GM23248 (cell line): ENCODE measurements around the gene UNC5C. TPM values are rescaled to one million over a fixed set of nuclear protein-coding genes. Genes with fewer than 3 reads are reported as not detected.

Experiments
- DNase-seq: peaks from one replicate; pipeline ENCODE4 v3.0.0-alpha.2; 2015
- H2AFZ ChIP-seq: fragments of 200-600 bp; sonication (generic); 2 replicates; pipeline ENCODE4 v1.6.1; 2016; ENCODE audit warnings: antibody characterized with exemption
- H3F3A ChIP-seq: fragments of 200-600 bp; sonication (generic); 2 replicates; pipeline ENCODE4 v1.6.1; 2016; ENCODE audit warnings: mild to moderate bottlenecking, antibody characterized with exemption, mixed run types; ENCODE audit not compliant: insufficient read depth
- H3K27ac ChIP-seq: fragments of 200-600 bp; sonication (generic); 2 replicates; pipeline ENCODE4 v1.5.1; 2016; ENCODE audit warnings: mild to moderate bottlenecking
- H3K27me3 ChIP-seq: fragments of 200-600 bp; sonication (generic); replicated peaks from 2 replicates; pipeline ENCODE4 v1.6.1; 2016; ENCODE audit warnings: mild to moderate bottlenecking; ENCODE audit not compliant: insufficient read depth
- H3K36me3 ChIP-seq: fragments of 200-600 bp; sonication (generic); 2 replicates; pipeline ENCODE4 v1.6.1; 2016; ENCODE audit warnings: low read depth, mild to moderate bottlenecking
- H3K4me1 ChIP-seq: fragments of 200-600 bp; sonication (generic); 2 replicates; pipeline ENCODE4 v1.6.1; 2016; ENCODE audit warnings: mild to moderate bottlenecking; ENCODE audit not compliant: insufficient read depth
- H3K4me2 ChIP-seq: fragments of 200-600 bp; sonication (generic); one replicate; pipeline ENCODE4 v1.6.1; 2016; ENCODE audit warnings: mild to moderate bottlenecking; ENCODE audit not compliant: unreplicated experiment
- H3K4me3 ChIP-seq: fragments of 200-600 bp; sonication (generic); 2 replicates; pipeline ENCODE4 v1.5.1; 2016; ENCODE audit warnings: mild to moderate bottlenecking
- H3K79me2 ChIP-seq: fragments of 200-600 bp; sonication (generic); 2 replicates; pipeline ENCODE4 v1.6.1; 2016; ENCODE audit warnings: mild to moderate bottlenecking; ENCODE audit not compliant: insufficient read depth
- H3K9ac ChIP-seq: fragments of 200-600 bp; sonication (generic); 2 replicates; pipeline ENCODE4 v1.6.1; 2016; ENCODE audit warnings: mild to moderate bottlenecking
- H3K9me2 ChIP-seq: fragments of 200-600 bp; sonication (generic); 2 replicates; pipeline ENCODE4 v1.6.1; 2016; ENCODE audit warnings: mixed run types, mild to moderate bottlenecking, moderate library complexity; ENCODE audit not compliant: insufficient read depth
- H3K9me3 ChIP-seq: fragments of 200-600 bp; sonication (generic); one replicate; pipeline ENCODE4 v1.6.1; 2017; ENCODE audit warnings: low read depth
- H4K20me1 ChIP-seq: fragments of 200-600 bp; sonication (generic); 2 replicates; pipeline ENCODE4 v1.6.0; 2016; ENCODE audit not compliant: insufficient read depth
- EZH2 ChIP-seq: fragments of 200-600 bp; sonication (generic); IDR thresholded peaks from 2 replicates; pipeline ENCODE4 v1.6.1; 2018; ENCODE audit warnings: antibody characterized with exemption, mild to moderate bottlenecking; ENCODE audit not compliant: insufficient read depth, poor library complexity, severe bottlenecking
- EZH2phosphoT487 ChIP-seq: fragments of 200-600 bp; sonication (generic); IDR thresholded peaks from 2 replicates; pipeline ENCODE4 v1.6.1; 2018; ENCODE audit warnings: antibody characterized with exemption, moderate library complexity, mild to moderate bottlenecking, low read depth; ENCODE audit not compliant: insufficient read depth
- WGBS, 2 experiments: methylation state at CpG; one replicate each; pipeline ENCODE4 v1.1.6; 2015 to 2017; ENCODE audit warnings: low lambda C conversion rate in 2 of 2, low coverage in 1 of 2; ENCODE audit errors: missing lambda C conversion rate in 2 of 2; 5-methylcytosine and 5-hydroxymethylcytosine counted together
- in situ Hi-C: fragments of 300-500 bp; cut with MboI; formaldehyde crosslinking; loops from 2 replicates; pipeline ENCODE4 v1.15.0; 2020
- polyA plus RNA-seq: library from polyadenylated mRNA; unstranded; fragments of >200 nt; fragmentation: Nextera tagmentation; extraction: Ambion mirVana; gene quantifications from 2 replicates; pipeline ENCODE4 v1.2.1, GENCODE V29; 2016
- total RNA-seq: library from RNA; depleted of rRNA; stranded (reverse); fragments of >200 nt; shearing (Covaris generic); gene quantifications from 2 replicates; pipeline ENCODE4 v1.2.3, GENCODE V29; 2014

The UNC5C gene
- total and polyA plus RNA-seq, 2 experiments from 2014 or later: not detected

DNA sequence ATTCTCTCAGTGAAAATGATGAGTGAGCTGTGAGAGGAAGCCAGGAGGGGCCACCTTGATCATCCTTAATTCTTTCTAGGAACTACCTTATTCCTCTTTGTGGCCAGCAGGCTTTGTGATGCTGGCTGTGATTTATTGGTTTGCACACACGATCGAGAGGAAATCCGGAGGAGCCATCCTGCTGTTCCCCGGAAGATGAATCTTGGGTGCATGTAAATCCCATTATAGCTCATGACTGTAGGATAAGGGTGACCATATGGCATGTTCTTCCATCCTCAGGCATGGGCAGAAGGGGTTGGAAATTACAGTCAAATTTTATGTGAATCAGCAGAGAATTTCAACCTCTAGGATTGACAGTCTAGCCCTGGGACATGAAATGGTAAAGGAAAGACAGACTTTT is 254.5 kb downstream of the UNC5C start:
- Histone ChIP-seq H3K9ac (no peak overlapping the region), H3K4me1 (no peaks in the 10 kb centered on the region), H2AFZ (no peak overlapping the region), H3K9me3 (no peaks in the 10 kb centered on the region), H3K36me3 (no peaks in the 10 kb centered on the region), H4K20me1 (no peaks in the 10 kb centered on the region), H3F3A (no peaks in the 10 kb centered on the region), H3K79me2 (no peaks in the 10 kb centered on the region), H3K4me3 (no peak overlapping the region), H3K27me3 (no peaks in the 10 kb centered on the region), H3K4me2 (no peak overlapping the region), H3K27ac (no peak overlapping the region), H3K9me2 (no peaks in the 10 kb centered on the region)
- no peak for DNase-seq
- WGBS, 2 experiments: 59 to 73% methylated on average over 4 of the region's 4 CpGs
- in situ Hi-C loops: no loop called here
- TF ChIP-seq EZH2 (no peak), EZH2phosphoT487 (no peak)

- H2AFZ ChIP-seq: no peak overlapping the region
- no peaks in the 10 kb centered on the region for H3K4me1 ChIP-seq
- no peaks in the 10 kb centered on the region for H3K9me2 ChIP-seq
- in situ Hi-C loops: no loop called here
- H3K79me2 ChIP-seq: no peaks in the 10 kb centered on the region
- no peak overlapping the region for H3K27ac ChIP-seq
- no peak for DNase-seq
- H3F3A ChIP-seq: no peaks in the 10 kb centered on the region
- H3K4me2 ChIP-seq: no peak overlapping the region
- no peak overlapping the region for H3K4me3 ChIP-seq
- H3K27me3 ChIP-seq: no peaks in the 10 kb centered on the region
- 22 to 54% methylated on average over 1 of the region's 1 CpG for WGBS, 2 experiments
- H4K20me1 ChIP-seq: no peaks in the 10 kb centered on the region
- H3K36me3 ChIP-seq: no peaks in the 10 kb centered on the region
- H3K9ac ChIP-seq: no peak overlapping the region
- no peaks in the 10 kb centered on the region for H3K9me3 ChIP-seq
- TF ChIP-seq EZH2phosphoT487 (no peak), EZH2 (no peak)
Observed at GRCh38 chr4:95293014-95293413, 255.8 kb downstream of the UNC5C start.

DNA sequence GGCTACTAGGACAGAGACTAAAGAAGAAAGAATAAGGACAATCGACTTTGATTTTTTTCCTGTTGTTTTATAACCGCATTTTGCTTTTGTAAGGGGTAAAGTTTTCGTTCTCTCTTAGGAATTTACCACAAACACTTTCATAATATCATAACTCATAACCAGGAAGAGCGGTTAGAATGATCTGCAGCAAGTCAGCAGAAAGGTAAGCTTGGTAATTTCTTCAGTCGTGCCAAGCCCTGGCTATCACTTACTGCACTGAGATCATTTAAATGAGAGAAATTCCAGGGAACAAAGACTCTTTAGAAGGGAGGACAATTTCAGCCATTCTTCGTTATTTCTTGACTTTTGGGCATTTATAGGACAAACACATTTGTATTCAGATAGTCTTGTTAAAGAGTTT is 258.1 kb downstream of the UNC5C start:
- H3K27me3 ChIP-seq: no peaks in the 10 kb centered on the region
- TF ChIP-seq EZH2phosphoT487: no peak
- TF ChIP-seq EZH2: no peak
- no peak for DNase-seq
- no peak overlapping the region for H3K4me2 ChIP-seq
- no peaks in the 10 kb centered on the region for H3F3A ChIP-seq
- WGBS, 2 experiments: 34 to 41% methylated on average over 6 of the region's 6 CpGs
- H3K79me2 ChIP-seq: no peaks in the 10 kb centered on the region
- no peaks in the 10 kb centered on the region for H3K36me3 ChIP-seq
- in situ Hi-C loops: no loop called here
- no peaks in the 10 kb centered on the region for H3K9me2 ChIP-seq
- H3K4me1 ChIP-seq: no peaks in the 10 kb centered on the region
- no peak overlapping the region for H2AFZ ChIP-seq
- H3K27ac ChIP-seq: no peak overlapping the region
- no peak overlapping the region for H3K4me3 ChIP-seq
- H3K9ac ChIP-seq: no peak overlapping the region
- H4K20me1 ChIP-seq: no peaks in the 10 kb centered on the region
- no peaks in the 10 kb centered on the region for H3K9me3 ChIP-seq

DNA sequence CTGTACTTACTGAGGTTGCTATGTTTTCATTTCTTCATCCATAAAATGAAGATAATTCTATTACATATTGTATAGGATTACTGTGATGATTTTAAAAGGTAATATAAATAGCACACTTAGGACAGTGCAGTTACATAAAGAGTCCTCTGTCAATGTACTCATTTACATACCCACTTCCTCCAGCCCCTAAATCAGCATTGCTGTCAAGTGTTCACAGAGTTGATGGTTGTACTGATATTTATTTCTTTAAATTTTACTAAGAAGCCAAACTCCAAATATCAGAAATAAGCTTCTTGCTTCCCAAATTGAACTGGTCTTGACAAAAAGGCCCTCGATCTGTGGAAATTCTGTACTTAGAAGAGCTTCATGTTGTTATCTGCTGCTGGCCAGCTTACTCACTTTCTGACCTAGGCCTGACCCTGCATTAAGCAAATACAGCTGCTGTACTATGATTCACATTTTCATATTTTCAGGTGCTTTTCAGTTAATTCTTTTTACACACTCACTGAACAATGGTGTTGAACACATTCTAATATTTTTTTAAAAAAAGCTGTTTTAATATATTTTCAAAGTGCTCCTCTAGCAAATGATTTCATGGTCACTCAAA is 259.6 kb downstream of the UNC5C start:
- TF ChIP-seq EZH2 (no peak), EZH2phosphoT487 (no peak)
- no peak for DNase-seq
- H3K36me3 ChIP-seq: no peaks in the 10 kb centered on the region
- no peaks in the 10 kb centered on the region for H3F3A ChIP-seq
- H3K79me2 ChIP-seq: no peaks in the 10 kb centered on the region
- H3K9me3 ChIP-seq: no peaks in the 10 kb centered on the region
- no peaks in the 10 kb centered on the region for H3K4me1 ChIP-seq
- no peak overlapping the region for H3K27ac ChIP-seq
- in situ Hi-C loops: no loop called here
- H3K27me3 ChIP-seq: no peaks in the 10 kb centered on the region
- no peak overlapping the region for H3K9ac ChIP-seq
- WGBS, 2 experiments: 19 to 22% methylated on average over 1 of the region's 1 CpG
- H4K20me1 ChIP-seq: no peaks in the 10 kb centered on the region
- no peak overlapping the region for H3K4me2 ChIP-seq
- no peak overlapping the region for H2AFZ ChIP-seq
- no peak overlapping the region for H3K4me3 ChIP-seq
- H3K9me2 ChIP-seq: no peaks in the 10 kb centered on the region

DNA sequence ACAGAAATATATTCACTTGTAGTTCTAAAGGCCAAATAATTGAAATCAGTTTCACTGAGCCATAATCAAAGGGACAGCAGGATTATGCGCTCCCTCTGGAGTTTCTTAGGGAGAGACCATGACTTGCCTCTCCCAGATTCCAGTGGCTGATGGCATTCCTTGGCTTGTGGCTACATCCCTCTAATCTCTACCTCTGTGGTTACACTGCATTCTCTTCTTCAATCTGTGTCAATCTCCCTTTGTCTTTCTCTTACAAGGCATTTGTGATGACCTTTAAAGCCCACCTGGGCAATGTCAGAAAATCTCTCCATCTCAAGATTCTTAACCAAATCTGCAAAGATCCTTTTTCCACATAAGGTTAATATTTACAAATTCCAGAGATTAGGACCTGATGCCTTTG is 260.2 kb downstream of the UNC5C start:
- no peaks in the 10 kb centered on the region for H3K9me3 ChIP-seq
- no peaks in the 10 kb centered on the region for H3K9me2 ChIP-seq
- no peak overlapping the region for H3K27ac ChIP-seq
- H3K4me2 ChIP-seq: no peak overlapping the region
- no peaks in the 10 kb centered on the region for H3F3A ChIP-seq
- H4K20me1 ChIP-seq: no peaks in the 10 kb centered on the region
- 13 to 26% methylated on average over 1 of the region's 1 CpG for WGBS, 2 experiments
- no peaks in the 10 kb centered on the region for H3K79me2 ChIP-seq
- no peak for TF ChIP-seq EZH2phosphoT487
- TF ChIP-seq EZH2: no peak
- H2AFZ ChIP-seq: no peak overlapping the region
- DNase-seq: no peak
- H3K4me3 ChIP-seq: no peak overlapping the region
- no peaks in the 10 kb centered on the region for H3K27me3 ChIP-seq
- no peaks in the 10 kb centered on the region for H3K36me3 ChIP-seq
- in situ Hi-C loops: no loop called here
- no peak overlapping the region for H3K9ac ChIP-seq
- no peaks in the 10 kb centered on the region for H3K4me1 ChIP-seq
